SK-N-SH treated with all-trans-retinoic acid at 6 μM for 48 hours (cell line): Measurements from ENCODE around the gene SLC16A1.
"Not testable (repeated sequence)": the region's sequence is repeated elsewhere in the genome, so short reads cannot be mapped to it uniquely, and the experiment has no call there.

Source experiments
- ATAC-seq: fragments of 200-7000 bp; cut with Tn5 transposase; 3 replicates; pipeline ENCODE4 v1.9.1; 2020; ENCODE audit warnings: mild to moderate bottlenecking, moderate library complexity
- ARNTL ChIP-seq: fragments of 450-650 bp; formaldehyde crosslinking; IDR thresholded peaks from 2 replicates; pipeline ENCODE4 v1.5.0; 2020; ENCODE audit warnings: low read depth, mild to moderate bottlenecking, moderate library complexity, borderline replicate concordance
- BACH2 ChIP-seq: fragments of 250-450 bp; sonication (Bioruptor Pico); IDR thresholded peaks from 2 replicates; pipeline ENCODE4 v1.9.0; 2021; ENCODE audit warnings: mild to moderate bottlenecking, borderline replicate concordance
- CSDC2 ChIP-seq: fragments of 250-450 bp; sonication (Bioruptor Pico); IDR thresholded peaks from 2 replicates; pipeline ENCODE4 v1.5.0; 2020; ENCODE audit warnings: mild to moderate bottlenecking, moderate library complexity
- ESRRG ChIP-seq: fragments of 250-450 bp; sonication (Bioruptor Pico); IDR thresholded peaks from 2 replicates; pipeline ENCODE4 v1.6.1; 2021; ENCODE audit warnings: mild to moderate bottlenecking
- GLIS3 ChIP-seq: fragments of 250-450 bp; sonication (Bioruptor Pico); IDR thresholded peaks from 2 replicates; pipeline ENCODE4 v1.5.0; 2020; ENCODE audit warnings: mild to moderate bottlenecking, moderate library complexity
- ISL1 ChIP-seq: fragments of 250-450 bp; sonication (Bioruptor Pico); IDR thresholded peaks from 2 replicates; pipeline ENCODE4 v2.1.2; 2022; ENCODE audit warnings: mild to moderate bottlenecking, moderate library complexity
- OSR1 ChIP-seq: fragments of 250-450 bp; sonication (Bioruptor Pico); IDR thresholded peaks from 2 replicates; pipeline ENCODE4 v1.8.0; 2022; ENCODE audit warnings: moderate library complexity, mild to moderate bottlenecking, inconsistent platforms
- POU6F1 ChIP-seq: fragments of 250-450 bp; sonication (Bioruptor Pico); IDR thresholded peaks from 2 replicates; pipeline ENCODE4 v1.8.0; 2021; ENCODE audit warnings: low read depth, mild to moderate bottlenecking, moderate library complexity, borderline replicate concordance
- PPARA ChIP-seq: fragments of 250-450 bp; sonication (Bioruptor Pico); IDR thresholded peaks from 2 replicates; pipeline ENCODE4 v1.5.0; 2020; ENCODE audit warnings: mild to moderate bottlenecking, borderline replicate concordance
- RARB ChIP-seq: fragments of 250-450 bp; sonication (Bioruptor Pico); IDR thresholded peaks from 2 replicates; pipeline ENCODE4 v1.8.0; 2021; ENCODE audit warnings: mild to moderate bottlenecking, moderate library complexity
- SNAI2 ChIP-seq: fragments of 250-450 bp; sonication (Bioruptor Pico); IDR thresholded peaks from 2 replicates; pipeline ENCODE4 v1.5.0; 2020; ENCODE audit warnings: mild to moderate bottlenecking, moderate library complexity
- TCF4 ChIP-seq: fragments of 250-450 bp; sonication (Bioruptor Pico); IDR thresholded peaks from 2 replicates; pipeline ENCODE4 v1.8.0; 2021; ENCODE audit warnings: mild to moderate bottlenecking, moderate library complexity, borderline replicate concordance
- TOX ChIP-seq: fragments of 250-450 bp; sonication (Bioruptor Pico); IDR thresholded peaks from 2 replicates; pipeline ENCODE4 v1.8.0; 2021; ENCODE audit warnings: mild to moderate bottlenecking, moderate library complexity, borderline replicate concordance
- TSHZ2 ChIP-seq: fragments of 250-450 bp; sonication (Bioruptor Pico); IDR thresholded peaks from 2 replicates; pipeline ENCODE4 v1.5.0; 2020; ENCODE audit warnings: mild to moderate bottlenecking, moderate library complexity
- ZC3H10 ChIP-seq: fragments of 250-450 bp; sonication (Bioruptor Pico); IDR thresholded peaks from 2 replicates; pipeline ENCODE4 v1.5.1; 2021; ENCODE audit warnings: mild to moderate bottlenecking, moderate library complexity
- ZFP3 ChIP-seq: fragments of 250-450 bp; sonication (Bioruptor Pico); IDR thresholded peaks from 2 replicates; pipeline ENCODE4 v1.5.0; 2020; ENCODE audit warnings: mild to moderate bottlenecking, moderate library complexity
- ZFP30 ChIP-seq: fragments of 450-650 bp; formaldehyde crosslinking; IDR thresholded peaks from 2 replicates; pipeline ENCODE4 v1.5.0; 2022; ENCODE audit warnings: mild to moderate bottlenecking, moderate library complexity
- ZNF70 ChIP-seq: fragments of 450-650 bp; formaldehyde crosslinking; IDR thresholded peaks from 2 replicates; pipeline ENCODE4 v1.5.0; 2020; ENCODE audit warnings: mild to moderate bottlenecking, moderate library complexity
- ZNF8 ChIP-seq: fragments of 450-650 bp; formaldehyde crosslinking; IDR thresholded peaks from 2 replicates; pipeline ENCODE4 v1.5.0; 2020; ENCODE audit warnings: mild to moderate bottlenecking, moderate library complexity
- TF ChIP-seq, protein P1 (sequence below): fragments of 250-450 bp; sonication (Bioruptor Pico); IDR thresholded peaks from 2 replicates; pipeline ENCODE4 v1.8.0; 2020; ENCODE audit warnings: mild to moderate bottlenecking, moderate library complexity, borderline replicate concordance
- TF ChIP-seq, protein P2 (sequence below): fragments of 250-450 bp; sonication (Bioruptor Pico); IDR thresholded peaks from 2 replicates; pipeline ENCODE4 v1.5.1; 2020; ENCODE audit warnings: low read depth, mild to moderate bottlenecking, moderate library complexity

SLC16A1 gene

GRCh38 chr1:112964347-112964746 lies 8.4 kb upstream of the SLC16A1 start:
- TF ChIP-seq ISL1 (no peak), ZC3H10 (no peak), ZNF70 (no peak), CSDC2 (no peak)
- ATAC-seq: no peak

- TF ChIP-seq, protein P1, sequence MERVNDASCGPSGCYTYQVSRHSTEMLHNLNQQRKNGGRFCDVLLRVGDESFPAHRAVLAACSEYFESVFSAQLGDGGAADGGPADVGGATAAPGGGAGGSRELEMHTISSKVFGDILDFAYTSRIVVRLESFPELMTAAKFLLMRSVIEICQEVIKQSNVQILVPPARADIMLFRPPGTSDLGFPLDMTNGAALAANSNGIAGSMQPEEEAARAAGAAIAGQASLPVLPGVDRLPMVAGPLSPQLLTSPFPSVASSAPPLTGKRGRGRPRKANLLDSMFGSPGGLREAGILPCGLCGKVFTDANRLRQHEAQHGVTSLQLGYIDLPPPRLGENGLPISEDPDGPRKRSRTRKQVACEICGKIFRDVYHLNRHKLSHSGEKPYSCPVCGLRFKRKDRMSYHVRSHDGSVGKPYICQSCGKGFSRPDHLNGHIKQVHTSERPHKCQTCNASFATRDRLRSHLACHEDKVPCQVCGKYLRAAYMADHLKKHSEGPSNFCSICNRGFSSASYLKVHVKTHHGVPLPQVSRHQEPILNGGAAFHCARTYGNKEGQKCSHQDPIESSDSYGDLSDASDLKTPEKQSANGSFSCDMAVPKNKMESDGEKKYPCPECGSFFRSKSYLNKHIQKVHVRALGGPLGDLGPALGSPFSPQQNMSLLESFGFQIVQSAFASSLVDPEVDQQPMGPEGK (CRISPR knock-in tag): no peak
- ATAC-seq: no peak
Measured at GRCh38 chr1:112961072-112961471, 5.1 kb upstream of the SLC16A1 start.

DNA sequence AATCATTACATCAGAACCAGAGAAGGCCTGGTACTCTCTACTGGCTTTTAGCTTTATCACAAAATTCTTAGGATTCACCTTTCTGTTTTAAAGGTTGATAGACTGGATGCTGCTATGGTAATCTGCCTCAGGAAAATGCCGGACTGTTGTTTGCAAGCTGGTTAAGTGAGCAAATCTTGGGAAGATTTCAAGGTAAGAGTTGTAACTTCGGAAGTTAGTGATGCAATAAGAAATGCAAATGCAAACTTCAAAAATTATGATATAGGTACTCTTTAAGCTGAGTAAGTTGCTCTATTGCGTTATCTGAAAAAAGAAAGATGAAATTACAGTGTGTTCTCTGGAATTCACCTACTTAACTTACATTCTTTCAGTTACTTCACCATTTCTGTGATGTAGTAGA lies 4.4 kb upstream of the SLC16A1 start:
- TF ChIP-seq ZFP30 (CRISPR knock-in tag): no peak
- TF ChIP-seq ARNTL (CRISPR knock-in tag): no peak
- TF ChIP-seq, protein P2, sequence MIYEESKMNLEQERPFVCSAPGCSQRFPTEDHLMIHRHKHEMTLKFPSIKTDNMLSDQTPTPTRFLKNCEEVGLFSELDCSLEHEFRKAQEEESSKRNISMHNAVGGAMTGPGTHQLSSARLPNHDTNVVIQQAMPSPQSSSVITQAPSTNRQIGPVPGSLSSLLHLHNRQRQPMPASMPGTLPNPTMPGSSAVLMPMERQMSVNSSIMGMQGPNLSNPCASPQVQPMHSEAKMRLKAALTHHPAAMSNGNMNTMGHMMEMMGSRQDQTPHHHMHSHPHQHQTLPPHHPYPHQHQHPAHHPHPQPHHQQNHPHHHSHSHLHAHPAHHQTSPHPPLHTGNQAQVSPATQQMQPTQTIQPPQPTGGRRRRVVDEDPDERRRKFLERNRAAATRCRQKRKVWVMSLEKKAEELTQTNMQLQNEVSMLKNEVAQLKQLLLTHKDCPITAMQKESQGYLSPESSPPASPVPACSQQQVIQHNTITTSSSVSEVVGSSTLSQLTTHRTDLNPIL: no peak
- no peak for TF ChIP-seq SNAI2 (CRISPR knock-in tag)
- no peak for TF ChIP-seq OSR1 (CRISPR knock-in tag)
- no peak for TF ChIP-seq CSDC2
- TF ChIP-seq ZNF70: no peak
- no peak for TF ChIP-seq TCF4 (CRISPR knock-in tag)
- no peak for TF ChIP-seq RARB (CRISPR knock-in tag)
- no peak for TF ChIP-seq POU6F1 (CRISPR knock-in tag)
- no peak for TF ChIP-seq ZNF8 (CRISPR knock-in tag)
- TF ChIP-seq PPARA (CRISPR knock-in tag): no peak
- TF ChIP-seq TOX (CRISPR knock-in tag): no peak
- TF ChIP-seq ESRRG (CRISPR knock-in tag): no peak
- no peak for TF ChIP-seq ZFP3
- TF ChIP-seq ZC3H10: no peak
- TF ChIP-seq BACH2 (CRISPR knock-in tag): no peak
- TF ChIP-seq, protein P1 (CRISPR knock-in tag): no peak

DNA sequence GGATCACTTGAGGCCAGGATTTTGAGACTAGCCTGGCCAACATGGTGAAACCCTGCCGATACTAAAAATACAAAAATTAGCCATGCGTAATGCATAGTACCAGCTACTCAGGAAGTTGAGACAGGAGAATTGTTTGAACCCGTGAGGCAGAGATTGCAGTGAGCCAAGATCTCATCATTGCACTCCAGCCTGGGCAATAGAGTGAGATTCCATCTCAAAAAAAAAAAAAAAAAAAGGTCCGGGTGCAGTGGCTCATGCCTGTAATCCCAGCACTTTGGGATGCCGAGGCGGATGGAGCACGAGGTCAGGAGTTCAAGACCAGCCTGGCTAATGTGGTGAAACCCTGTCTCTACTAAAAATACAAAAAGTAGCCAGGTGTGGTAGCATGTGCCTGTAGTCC lies 2.2 kb upstream of the SLC16A1 start:
- ATAC-seq: not testable (repeated sequence)

More for the DNA sequence above, 4.4 kb upstream of the SLC16A1 start:
- ATAC-seq: no peak

GRCh38 chr1:112957133-112957812 lies 1.3 kb upstream of the SLC16A1 start:
- ATAC-seq: peak; percentile 47

More at GRCh38 chr1:112957133-112957812, 1.3 kb upstream of the SLC16A1 start:
- TF ChIP-seq PPARA (CRISPR knock-in tag) (no peak), GLIS3 (CRISPR knock-in tag) (no peak), ZNF70 (no peak), OSR1 (CRISPR knock-in tag) (no peak), ESRRG (CRISPR knock-in tag) (no peak), RARB (CRISPR knock-in tag) (no peak), POU6F1 (CRISPR knock-in tag) (no peak), TSHZ2 (CRISPR knock-in tag) (no peak)
- TF ChIP-seq, all 23 proteins: peak for 0
